NK-92 (cell line): Measurements from ENCODE around the gene DYNC2LI1.

Source experiments
- DNase-seq: peaks from one replicate; lab custom pipeline; 2025; ENCODE audit not compliant: unreplicated experiment; lab: John Stamatoyannopoulos, UW

Gene DYNC2LI1

GRCh38 chr2:43842866-43843226 is 69.0 kb downstream of the DYNC2LI1 start:
- no peak for DNase-seq

- DNase-seq = no peak
These were observed 71.3 kb downstream of the DYNC2LI1 start for GRCh38 chr2:43845181-43845580.

GRCh38 chr2:43846140-43846793 is 72.4 kb downstream of the DYNC2LI1 start:
- no peak for DNase-seq

- DNase-seq = no peak
These were observed 74.4 kb downstream of the DYNC2LI1 start for GRCh38 chr2:43848214-43848613.

- no peak for DNase-seq
These were observed 77.5 kb downstream of the DYNC2LI1 start for GRCh38 chr2:43851011-43851980.

GRCh38 chr2:43852196-43852730 is 78.4 kb downstream of the DYNC2LI1 start:
- no peak for DNase-seq

GRCh38 chr2:43853141-43854081 is 79.6 kb downstream of the DYNC2LI1 start:
- DNase-seq = no peak

- no peak for DNase-seq
These were observed 80.8 kb downstream of the DYNC2LI1 start for GRCh38 chr2:43854671-43855070.

GRCh38 chr2:43855292-43855691 is 81.5 kb downstream of the DYNC2LI1 start:
- no peak for DNase-seq
